ENCODE measurements around the gene ZBTB21.

The ZBTB21 gene

DNA sequence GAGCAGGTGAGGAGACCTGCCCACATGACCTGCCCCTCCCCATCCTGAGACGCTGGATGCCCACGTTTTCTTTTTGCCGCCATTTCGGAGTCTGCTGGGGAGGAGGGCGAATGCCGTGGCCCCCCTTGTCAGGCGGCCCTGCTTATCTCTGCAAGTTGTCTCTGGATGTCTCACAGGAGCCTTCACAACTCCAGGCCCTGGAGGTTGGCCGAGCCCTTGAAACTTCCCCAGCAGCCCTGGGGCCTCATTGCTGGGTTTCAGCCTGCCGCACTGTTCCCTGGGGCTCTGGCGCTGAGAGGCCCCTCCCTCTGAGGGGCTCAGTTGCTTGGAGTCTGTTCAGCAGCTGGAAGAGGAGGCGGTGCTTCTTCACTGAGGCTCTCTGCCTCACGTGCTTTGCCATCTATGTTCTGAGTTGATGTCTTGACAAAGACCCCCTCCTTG is 29.8 kb upstream of the ZBTB21 start:
- DNase-seq (ENCODE audit: low spot score), result peak; percentile 81

DNA sequence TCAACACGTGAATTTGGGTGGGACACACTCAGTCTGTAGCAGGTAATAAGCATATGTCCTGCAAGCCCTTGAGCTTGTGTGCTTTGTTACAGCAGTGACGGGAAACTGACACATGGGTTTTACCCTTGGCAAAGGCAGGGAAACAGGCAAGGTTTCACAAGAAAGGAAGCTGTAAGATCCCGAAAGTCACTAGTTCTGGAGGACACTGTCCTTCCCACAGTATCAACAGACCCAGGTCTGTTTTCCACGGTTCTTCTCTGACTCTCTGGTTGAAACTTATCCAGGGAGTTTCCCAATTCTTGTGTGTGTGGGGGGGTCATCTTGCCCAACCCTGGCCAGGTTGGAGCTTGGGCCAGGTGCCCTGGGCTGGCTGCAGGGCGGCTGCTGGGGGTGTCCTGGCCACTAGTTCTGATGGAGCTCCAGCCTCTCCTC is 29.3 kb upstream of the ZBTB21 start:
- DNase-seq (ENCODE audit: low spot score), result peak; percentile 71

DNA sequence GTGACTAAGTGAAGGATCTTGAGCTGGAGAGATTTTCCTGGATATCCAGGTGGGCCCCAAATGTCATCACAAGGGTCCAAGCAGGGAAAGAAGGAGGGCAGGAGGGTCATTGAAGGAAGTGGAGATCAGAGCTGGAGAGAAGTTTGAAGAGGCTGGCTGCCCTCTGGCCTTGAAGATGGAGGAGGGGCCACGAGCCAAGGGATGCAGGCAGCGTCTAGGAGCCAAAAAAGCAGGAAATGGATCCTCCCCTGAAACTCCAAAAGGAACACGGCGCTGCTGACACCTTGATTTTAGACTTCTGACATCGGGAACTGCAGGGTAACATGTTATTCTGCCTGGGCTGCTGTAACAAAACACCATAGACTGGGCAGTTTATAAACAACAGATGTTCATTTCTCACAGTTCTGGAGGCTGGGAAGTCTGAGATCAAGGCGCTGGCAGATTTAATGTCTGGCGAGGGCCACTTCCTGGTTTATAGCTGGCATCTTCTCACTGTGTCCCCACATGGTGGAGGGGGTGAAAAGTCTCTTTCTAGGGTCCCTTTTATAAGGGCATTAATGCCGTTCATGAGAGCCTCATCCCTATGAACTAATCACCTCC is 28.8 kb upstream of the ZBTB21 start:
- DNase-seq (ENCODE audit: low spot score), result no peak

DNA sequence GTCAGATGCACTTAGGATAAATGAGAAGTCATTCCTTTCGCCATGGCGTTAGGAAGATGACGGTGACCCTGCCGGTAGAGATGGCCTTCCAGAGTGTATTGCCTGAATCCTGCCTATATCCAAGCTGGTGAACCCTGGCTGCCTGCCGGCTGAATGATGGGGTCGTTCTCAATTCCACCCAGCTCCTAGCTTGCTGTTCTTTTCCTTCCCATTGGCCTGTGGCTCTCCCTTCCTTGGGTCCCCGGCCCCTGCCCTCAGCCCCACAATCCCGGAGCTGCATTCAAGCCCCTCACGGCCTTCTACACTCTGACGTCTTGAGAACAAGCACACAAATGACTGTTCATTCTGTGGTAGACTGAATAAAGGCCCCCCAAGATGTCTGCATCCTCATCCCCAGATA is 28.2 kb upstream of the ZBTB21 start:
- no peak for DNase-seq (ENCODE audit: low spot score)

DNA sequence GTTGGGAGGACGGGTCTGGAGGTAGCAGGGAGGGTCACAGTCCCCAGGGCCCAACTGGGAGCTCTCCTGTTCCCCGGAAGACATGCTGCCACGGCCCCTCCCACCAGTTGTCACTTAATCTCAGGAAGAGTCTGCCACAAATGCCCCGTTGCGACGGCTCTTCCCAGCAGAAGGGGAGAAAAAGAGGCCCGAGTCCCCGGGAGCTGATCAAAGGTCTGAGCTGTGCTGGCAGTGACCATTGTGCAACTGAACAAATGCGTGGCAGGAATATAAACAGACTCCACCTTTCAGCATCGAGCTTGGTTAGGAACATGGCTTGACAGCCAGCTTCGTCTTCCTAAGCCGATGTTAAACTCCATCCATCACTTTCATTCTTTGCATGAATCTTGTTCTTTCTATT is 27.8 kb upstream of the ZBTB21 start:
- no peak for DNase-seq (ENCODE audit: low spot score)

DNA sequence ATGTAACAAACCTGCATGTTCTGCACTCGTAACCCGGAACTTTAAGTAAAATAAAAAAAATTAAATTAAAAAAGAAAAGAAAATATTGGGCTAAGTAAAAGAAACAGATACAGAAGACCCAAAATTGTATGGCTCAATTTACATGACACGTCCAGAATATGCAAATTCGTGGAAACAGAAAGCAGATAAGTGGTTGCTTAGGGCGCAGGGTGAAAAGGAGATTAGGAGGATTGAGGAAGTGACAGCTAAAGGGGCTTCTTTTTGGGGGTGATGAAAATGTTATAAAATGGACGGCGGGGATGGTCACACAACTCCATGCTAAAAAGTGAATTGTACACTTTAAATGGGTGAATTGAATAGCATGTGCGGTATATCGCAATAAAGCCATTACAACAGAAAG is 27.4 kb upstream of the ZBTB21 start:
- no peak for DNase-seq (ENCODE audit: low spot score)

DNA sequence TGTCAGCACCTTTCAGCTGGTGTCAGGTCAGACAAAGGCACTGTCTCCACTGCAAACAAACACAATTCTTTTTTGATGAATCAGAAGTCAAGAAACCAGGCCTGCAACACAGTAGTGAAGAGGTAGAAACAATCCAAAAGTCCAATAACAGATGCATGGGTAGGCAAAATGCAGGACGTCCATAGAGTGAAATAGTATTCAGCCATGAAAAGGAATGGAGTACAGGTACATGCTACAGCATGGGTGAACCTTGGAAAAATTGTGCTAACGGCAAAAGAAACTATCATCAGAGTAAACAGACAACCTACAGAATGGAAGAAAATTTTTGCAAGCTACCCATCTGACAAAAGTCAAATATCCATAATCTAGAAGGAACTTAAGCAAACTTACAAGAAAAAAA is 26.2 kb upstream of the ZBTB21 start:
- no peak for DNase-seq (ENCODE audit: low spot score)

DNA sequence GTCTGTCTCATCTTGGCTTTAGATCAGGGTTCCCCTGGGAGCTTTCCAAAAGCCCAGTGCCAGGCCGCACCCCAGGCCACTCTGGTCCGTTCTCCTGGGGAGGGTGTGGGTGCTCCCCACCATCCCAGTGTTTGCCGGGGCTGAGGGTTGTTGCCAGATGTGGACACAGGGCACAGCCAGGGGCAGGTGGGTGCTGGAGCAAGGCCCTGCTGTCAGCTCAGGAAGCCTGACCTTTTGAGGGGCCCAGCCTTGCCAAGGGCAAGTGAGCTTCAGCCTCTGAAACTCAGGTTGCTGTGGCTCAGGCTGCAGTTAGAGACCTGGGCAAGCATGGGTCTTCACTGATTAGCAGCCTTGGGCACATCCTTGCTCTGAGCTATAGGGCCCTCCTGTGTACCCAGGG is 22.8 kb upstream of the ZBTB21 start:
- DNase-seq (ENCODE audit: low spot score), result no peak

DNA sequence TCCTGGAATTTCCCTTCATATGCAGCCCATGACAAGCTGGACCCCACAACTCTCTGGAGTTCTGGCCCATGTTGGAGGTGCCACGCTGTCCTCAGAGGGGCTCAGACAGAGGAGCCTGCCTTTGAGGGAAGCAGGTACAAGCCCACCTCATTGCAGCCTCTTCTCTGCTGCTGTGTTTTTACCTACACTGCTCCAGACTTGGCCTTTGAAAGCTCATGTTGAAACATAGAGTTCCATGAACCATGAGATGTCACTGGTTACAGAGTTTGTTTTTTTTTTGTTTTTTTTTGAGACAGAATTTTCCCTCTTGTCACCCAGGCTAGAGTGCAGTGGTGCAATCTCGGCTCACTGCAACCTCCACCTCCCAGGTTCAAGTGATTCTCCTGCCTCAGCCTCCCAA is 22.1 kb upstream of the ZBTB21 start:
- DNase-seq (ENCODE audit: low spot score), result no peak

DNA sequence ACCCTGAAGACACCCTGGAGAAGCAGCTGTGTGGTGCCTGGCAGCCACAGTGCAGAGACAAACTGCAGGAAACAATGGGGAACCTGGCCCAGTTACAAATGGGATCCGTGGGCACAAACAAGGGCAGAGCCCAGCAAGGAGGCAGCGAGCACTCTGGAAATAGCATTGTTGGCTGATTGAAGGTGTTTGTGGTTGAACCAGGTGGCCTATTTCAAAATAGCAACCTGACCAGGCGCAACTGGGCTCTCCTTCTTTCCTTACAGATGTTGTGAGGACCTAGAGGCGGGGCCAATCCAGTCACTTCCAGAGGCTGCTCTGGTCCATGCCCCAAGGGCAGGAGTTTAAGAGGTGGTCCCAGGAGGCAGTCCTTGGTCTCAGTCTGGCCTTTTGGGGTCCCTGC is 21.7 kb upstream of the ZBTB21 start:
- no peak for DNase-seq (ENCODE audit: low spot score)

DNA sequence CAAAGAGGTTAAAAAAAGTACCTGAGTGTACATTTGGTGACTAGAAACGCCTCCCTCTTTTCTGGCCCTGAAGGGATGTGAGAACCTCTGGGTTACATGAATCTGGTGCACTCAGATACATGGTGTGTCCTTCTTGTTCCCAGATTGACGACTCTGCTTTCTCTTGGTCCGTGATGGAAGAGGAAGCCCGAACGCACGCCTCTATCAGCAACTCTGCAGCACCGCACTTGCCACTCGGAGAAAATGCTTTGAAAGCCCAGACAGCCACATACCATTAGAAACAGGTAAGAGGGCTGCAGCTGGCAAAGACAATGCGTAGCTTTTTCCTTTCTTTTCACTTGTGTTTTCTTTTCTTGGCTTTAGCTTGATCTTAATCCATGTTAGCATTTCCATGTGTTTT is 21.1 kb upstream of the ZBTB21 start:
- DNase-seq (ENCODE audit: low spot score), result no peak

DNA sequence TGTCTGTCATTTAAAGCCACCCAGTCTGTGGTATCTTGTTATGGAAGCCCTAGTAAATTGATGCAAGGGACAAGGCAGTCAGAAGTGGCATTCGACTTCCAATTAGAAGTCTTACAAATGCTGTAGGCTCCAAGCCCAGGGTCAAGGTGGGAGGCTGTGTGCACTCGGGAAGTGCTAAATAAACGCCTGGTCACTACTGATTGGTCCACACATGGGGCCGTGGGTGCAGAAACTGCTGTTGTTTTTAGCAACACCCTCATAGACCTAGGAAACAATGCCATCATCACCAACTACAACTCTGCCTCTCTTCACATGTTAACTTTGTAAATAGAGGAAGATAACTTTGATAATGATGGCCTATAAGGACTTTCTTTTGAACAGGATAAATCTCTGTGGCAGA is 20.2 kb upstream of the ZBTB21 start:
- DNase-seq (ENCODE audit: low spot score), result no peak

DNA sequence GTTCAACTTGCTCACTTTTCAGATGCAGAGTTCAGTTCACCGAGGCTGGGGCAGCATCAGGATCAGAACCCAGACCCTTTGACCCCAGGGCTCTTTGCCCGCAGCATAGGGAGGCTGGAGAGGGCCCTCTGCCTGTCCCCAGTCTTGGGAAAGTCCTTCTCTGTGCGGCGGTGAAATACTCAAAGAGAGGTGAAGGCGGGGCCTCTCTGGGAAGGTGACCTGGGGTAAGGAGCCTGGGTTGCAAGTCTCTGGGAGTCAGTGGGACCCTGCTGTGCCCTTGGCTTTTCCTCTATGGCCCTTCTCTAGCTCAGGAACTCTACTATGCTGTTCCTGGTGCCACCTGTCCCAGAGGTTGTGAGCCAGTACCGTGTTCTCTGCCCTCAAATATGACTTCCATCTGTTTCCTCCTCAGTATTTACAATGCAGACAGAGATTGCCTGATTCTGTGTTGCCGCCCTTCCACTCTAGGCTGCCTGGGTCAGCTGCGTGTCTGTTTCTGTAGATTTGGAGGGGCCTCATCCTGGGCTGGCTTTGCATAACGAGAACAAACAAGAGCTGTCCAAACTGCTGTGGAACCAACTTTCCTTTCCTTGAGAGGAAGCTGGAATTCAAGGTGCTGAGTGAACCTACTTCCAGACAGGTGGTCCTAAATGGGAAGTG is 18.7 kb upstream of the ZBTB21 start:
- DNase-seq (ENCODE audit: low spot score), result no peak

DNA sequence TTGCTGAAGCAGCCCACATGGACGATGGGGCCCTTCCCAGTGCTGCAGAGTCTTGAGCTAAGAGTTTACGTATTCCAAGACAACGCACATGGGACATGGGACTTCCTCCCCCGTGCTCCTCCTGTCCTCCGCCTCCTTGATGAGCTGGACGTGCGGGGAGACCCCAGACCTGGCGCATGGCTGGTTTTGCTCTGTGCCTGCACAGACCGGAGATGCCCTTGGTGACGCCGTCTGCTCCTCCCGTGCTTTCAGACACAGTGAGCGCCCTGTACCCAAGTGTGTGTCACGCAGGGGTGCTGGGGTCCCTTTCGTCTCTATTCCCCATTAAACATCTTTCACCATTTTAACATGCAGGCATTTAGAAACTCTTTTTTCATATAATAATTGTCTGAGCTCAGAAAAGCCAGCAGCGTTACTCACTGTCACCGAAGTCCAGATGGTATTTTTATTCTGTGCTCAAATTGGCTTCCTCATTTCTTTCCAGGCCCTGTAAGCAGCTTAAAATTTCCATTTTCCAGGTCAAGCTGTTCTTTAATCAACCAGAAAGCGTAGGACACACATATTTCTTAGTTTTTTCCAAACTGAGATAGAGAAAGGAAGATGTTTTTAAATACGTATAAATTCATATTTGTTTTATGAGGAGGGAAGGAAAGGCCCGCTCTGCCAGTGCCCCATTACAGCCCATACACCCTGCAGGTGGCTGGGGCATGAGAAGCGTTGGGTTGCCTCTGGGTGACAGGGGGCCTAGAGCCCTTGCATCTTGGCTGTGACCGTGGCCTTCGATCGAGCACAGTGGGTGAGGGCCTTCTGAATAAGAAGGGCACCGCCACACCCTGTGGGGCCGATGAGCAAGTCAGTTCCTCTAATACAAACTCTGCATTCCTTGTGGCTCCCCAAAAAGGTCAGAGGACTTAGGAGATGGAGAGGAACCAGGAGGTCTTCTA is 17.9 kb upstream of the ZBTB21 start:
- no peak for DNase-seq (ENCODE audit: low spot score)

DNA sequence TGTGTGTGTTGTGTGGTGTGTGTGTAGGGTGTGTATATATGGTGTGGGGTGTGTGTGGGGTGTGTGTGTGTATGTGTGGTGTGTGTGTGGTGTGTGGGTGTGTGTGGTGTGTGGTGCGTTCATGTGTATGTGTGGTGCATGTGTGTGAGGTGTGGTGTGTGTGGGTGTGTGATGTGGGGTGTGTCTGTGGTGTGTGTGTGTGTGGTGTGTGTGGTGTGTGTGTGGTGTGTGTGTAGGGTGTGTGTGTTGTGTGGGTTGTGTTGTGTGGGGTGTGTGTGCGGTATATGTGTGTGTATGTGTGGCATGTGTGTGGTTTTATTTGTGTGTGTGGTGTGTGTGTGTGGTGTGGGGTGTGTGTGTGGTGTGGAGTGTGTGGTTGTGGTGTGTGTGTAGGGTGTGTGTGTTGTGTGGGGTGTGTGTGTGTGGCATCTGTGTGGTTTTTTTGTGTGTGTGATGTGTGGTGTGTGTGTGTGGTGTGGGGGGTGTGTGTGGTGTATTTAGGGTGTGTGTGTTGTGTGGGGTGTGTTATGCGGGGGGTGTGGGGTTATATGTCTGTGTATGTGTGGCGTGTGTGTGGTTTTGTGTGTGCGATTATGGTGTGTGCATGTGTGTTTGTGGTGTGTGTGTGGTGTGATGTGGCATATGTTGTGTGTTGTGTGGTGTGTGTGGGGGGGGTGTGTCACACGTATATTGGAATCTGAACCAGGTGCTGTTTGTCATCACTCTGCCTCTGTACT is 17.1 kb upstream of the ZBTB21 start:
- DNase-seq (ENCODE audit: low spot score), result no peak

DNA sequence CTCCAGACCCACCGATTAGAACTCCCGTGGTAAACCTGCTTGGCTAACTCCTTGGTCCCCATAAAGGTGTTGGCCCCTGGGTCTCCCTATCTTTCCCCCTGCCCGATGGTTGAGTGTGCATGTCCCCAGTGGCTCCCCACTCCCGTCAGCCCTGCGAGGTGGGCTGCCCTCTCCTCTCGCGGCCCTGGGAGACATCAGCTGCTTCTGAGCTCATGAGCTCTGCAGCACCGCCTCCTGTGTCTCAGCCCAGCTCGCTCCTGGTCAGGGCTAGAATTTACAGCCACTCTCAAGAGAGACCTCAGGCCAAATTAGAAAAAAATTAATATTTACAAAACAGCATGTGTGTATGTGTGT is 15.9 kb upstream of the ZBTB21 start:
- no peak for DNase-seq (ENCODE audit: low spot score)

DNA sequence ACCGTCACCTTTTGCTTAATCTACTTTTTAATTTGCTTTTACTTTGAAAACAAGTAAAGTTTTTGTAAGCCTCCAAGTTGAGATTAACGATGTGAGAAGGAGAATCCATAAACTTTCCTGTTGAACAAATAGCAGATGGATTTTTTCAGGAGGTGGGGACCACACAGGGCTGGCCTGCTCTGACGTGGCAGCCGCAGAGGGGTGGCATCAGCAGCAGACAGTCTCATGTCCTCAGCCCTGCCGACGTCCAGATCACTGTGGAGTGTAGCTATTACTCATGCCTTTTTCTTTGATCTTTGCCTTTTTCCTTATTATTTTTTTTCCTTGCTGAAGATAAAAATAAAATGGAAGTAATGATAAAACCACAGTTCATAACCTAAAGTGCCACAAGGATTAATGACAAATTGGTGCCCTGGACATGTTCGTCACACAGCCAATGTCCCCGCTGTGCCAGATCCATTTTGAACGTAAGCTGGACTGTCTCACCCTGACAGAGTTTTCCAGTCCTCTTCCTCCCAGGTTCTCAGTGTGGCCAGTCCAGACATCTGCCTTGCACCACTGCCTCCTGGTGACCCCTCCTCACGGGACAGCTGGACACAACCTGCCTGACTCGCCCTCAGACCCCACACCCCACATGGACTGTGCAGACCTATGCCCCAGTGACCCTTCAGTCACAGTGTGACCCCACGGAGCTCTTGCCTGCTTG is 15.4 kb upstream of the ZBTB21 start:
- peak; percentile 81 for DNase-seq (ENCODE audit: low spot score)

DNA sequence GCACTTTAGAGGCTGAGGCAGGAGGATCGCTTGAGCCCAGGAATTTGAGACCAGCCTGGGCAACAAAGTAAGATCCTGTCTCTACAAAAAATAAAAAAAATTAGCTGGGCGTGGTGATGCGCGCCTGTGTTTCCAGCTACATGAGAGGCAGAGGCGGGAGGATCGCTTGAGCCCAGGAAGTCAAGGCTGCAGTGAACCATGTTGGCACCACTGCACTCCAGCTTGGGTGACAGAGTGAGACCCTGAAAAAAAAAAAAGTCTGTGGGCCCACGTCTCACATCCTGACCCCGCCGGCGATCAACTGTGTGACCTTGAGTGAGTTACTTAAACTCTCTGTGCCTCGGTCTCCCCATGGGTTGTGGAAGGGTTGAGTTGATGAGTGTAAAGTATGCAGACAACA is 12.7 kb upstream of the ZBTB21 start:
- no peak for DNase-seq (ENCODE audit: low spot score)

DNA sequence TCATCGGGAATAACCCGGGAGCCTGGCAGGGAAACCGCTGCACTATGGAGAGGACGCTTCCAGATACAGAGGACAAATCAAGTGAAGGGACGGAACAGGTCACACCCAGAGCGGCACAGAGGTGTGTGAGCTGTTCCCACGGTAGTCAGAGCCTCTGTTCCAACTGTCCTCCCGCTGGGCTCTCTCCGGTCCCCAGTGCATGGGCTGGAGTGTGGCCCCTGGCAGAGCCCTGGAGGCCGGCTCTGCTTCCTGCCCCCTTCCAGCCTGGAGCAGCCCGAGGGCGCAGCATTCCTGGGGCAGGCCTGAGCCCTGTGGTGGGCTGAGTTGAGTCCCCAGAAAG is 11.9 kb upstream of the ZBTB21 start:
- no peak for DNase-seq (ENCODE audit: low spot score)

DNA sequence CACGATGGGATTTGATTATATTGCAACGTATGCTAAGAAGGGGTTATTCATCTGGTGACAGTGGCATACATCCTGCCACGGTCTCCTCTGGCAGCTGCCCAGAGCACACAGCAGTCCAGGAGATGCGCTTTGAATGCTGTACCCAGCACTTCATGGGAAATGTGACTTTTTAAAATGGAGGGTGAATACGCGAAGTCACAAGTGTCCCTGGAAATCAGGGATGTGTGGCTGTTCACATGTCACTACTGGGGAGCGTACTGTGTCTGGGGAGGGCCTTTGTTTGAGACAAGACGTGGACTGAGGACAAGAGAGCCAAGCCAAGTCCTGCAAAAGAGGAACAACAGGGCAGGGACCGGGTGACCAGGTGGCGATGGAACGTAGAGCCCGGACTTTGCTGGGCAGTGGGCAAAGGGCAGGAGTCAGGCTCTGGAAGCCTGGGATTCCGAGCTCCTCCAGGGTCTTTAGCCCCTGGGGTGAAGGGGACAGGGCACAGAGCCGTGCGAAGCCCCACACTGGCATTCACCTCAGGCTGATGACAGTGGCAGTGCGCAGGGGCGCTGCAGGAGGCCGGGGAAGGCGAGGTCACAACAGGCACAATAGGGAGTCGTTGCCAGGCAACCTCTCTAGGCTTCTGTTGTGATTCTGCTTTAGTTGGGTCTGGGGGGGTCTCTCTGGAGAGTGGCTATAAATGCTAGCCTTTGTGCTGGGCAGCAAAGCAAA is 11.4 kb upstream of the ZBTB21 start:
- no peak for DNase-seq (ENCODE audit: low spot score)

DNA sequence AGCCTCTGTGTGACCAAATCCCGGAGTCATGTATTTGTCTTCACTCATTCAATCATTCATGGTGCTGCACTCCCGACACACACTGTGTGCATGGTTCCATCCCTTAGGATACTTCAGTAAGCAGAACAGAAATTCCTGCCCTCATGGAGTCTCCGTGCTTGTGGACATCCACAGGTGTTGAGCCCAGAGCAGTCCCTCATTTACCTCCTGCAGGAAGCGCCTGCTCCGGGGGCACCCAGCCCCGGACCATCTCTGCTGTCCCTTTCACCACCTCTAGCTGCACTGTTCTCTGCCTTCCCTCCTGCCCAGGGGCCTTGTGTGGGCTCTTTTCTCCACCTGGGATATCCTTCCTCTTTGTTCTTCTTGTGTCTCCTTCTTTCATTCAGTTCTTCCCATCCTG is 9.5 kb upstream of the ZBTB21 start:
- no peak for DNase-seq (ENCODE audit: low spot score)

All from AG20443 (cell line).